ENCODE results near the gene COL6A2.
"Not testable (repeated sequence)": the region's sequence is repeated elsewhere in the genome, so short reads cannot be mapped to it uniquely, and the experiment has no call there.

The COL6A2 gene

GRCh38 chr21:46104104-46104503 lies 6.2 kb downstream of the COL6A2 start:
- H3K36me3 ChIP-seq (ENCODE audit: control insufficient read depth, insufficient read depth, low read length) = no peaks in the 10 kb centered on the region
- H3K4me1 ChIP-seq (ENCODE audit: control insufficient read depth, insufficient read depth, low read length) = no peaks in the 10 kb centered on the region
- H3K9me3 ChIP-seq (ENCODE audit: control insufficient read depth, low read length) = peaks cover 3% of the 10 kb centered on the region
- no peak overlapping the region for H3K4me3 ChIP-seq (ENCODE audit: insufficient read depth, low read depth, low read length)
- peaks cover 16% of the 10 kb centered on the region for H3K27me3 ChIP-seq (ENCODE audit: control insufficient read depth, insufficient read depth, low read length, poor library complexity, severe bottlenecking)
- H3K27ac ChIP-seq (ENCODE audit: insufficient read depth, low read depth, low read length, poor library complexity, severe bottlenecking) = no peak overlapping the region

DNA sequence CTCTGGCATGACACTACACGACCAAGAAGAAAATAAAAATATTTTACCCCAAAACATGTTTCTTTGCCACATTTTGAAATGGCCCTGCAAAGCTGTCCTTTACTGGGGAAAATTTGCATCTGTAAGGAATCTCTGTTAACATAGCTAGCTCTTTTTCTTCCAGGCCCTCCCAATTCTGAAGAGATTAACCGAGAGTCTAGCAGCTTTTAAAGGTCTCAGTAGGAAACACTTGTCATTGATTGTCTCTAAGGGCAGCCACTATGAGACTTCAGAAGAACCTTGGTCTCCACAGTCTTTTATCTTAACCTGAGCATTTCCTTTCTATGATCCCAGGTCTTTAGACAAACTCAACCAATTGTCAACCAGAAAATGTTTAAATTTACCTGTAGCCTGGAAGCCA lies 9.5 kb downstream of the COL6A2 start:
- H3K27me3 ChIP-seq (ENCODE audit: control insufficient read depth, insufficient read depth, low read length, poor library complexity, severe bottlenecking); H3K4me3 ChIP-seq (ENCODE audit: insufficient read depth, low read depth, low read length); H3K36me3 ChIP-seq (ENCODE audit: control insufficient read depth, insufficient read depth, low read length); H3K4me1 ChIP-seq (ENCODE audit: control insufficient read depth, insufficient read depth, low read length); H3K27ac ChIP-seq (ENCODE audit: insufficient read depth, low read depth, low read length, poor library complexity, severe bottlenecking); H3K9me3 ChIP-seq (ENCODE audit: control insufficient read depth, low read length): not testable (repeated sequence)
- WGBS, 2 experiments = 7 to 18% methylated on average over 2 of the region's 2 CpGs

DNA sequence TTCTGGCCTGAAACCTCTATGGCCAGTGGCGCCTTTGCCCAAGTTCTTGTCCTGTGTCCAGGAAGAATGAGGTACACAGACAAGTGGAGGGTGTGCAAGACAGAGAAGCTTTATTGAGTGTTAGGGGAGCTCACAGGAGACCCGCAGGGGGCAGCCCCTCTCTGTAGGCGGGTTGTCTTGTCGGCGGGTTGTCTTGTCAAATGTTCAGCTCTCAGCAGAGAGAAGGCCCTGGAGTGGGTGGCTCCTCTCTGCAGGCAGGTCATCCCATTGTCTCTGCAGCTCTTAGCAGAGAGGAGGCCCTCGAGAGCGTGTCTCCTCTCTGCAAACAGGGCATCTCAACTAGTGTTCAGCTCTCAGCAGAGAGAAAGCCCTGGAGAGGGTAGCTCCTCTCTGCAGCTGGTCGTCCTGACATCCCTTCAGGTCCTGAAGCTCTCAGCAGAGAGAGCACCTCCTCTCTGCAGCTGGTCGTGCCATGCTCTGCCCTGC lies 11.0 kb downstream of the COL6A2 start:
- Histone ChIP-seq H3K36me3 (ENCODE audit: control insufficient read depth, insufficient read depth, low read length) (no peaks in the 10 kb centered on the region), H3K4me3 (ENCODE audit: insufficient read depth, low read depth, low read length) (no peak overlapping the region), H3K27me3 (ENCODE audit: control insufficient read depth, insufficient read depth, low read length, poor library complexity, severe bottlenecking) (no peaks in the 10 kb centered on the region), H3K27ac (ENCODE audit: insufficient read depth, low read depth, low read length, poor library complexity, severe bottlenecking) (no peak overlapping the region), H3K9me3 (ENCODE audit: control insufficient read depth, low read length) (peaks cover 3% of the 10 kb centered on the region), H3K4me1 (ENCODE audit: control insufficient read depth, insufficient read depth, low read length) (no peaks in the 10 kb centered on the region)
- WGBS, 2 experiments = 91 to 94% methylated on average over 9 of the region's 9 CpGs

DNA sequence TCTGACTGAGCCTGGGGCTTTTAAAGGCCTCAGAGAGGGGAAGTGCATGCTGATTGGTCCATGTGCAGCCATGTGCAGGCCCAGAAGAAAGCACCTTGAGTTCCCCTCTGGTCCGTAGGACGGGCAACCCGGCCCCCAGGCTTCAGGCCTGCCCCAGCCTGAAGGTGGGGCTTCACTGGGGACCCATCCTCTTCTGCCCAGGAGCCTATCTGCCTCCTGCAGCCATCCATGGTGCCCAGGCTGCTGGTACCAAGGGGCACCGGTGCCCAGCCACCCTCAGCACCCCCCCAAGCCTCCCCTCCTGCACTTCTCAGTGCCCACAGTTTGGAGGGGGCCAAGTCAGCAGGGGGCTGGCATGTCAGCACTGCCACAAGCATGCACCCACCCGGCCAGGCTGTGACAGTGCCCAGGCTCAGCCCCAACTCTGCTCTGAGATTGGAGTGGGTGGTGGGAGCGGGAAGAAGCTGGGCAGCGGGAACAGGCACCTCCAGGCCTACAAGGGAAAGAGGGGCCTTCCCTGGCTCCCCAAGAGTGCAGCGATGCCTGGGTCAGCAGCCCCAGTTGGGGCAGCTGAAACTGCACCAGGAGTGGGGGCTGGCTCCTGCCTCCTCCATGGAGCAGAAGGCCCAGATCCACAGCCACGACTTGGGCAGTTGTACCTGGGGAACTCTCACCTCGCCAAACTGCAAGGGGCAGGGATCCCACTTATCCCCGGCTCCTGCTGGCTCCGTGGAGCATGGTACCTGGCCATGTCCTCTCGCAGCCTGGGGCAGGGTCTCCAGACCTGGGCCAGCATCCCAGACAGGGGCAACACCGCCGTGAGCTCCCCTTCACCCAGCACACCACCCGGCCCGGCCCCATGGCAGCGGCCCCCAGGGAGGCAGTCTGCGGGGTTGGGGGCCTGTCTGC lies 11.7 kb downstream of the COL6A2 start:
- H3K36me3 ChIP-seq (ENCODE audit: control insufficient read depth, insufficient read depth, low read length) = no peaks in the 10 kb centered on the region
- no peaks in the 10 kb centered on the region for H3K27me3 ChIP-seq (ENCODE audit: control insufficient read depth, insufficient read depth, low read length, poor library complexity, severe bottlenecking)
- 94% methylated on average over 19 of the region's 19 CpGs for WGBS, 2 experiments
- H3K4me3 ChIP-seq (ENCODE audit: insufficient read depth, low read depth, low read length) = no peak overlapping the region
- peaks cover 3% of the 10 kb centered on the region for H3K9me3 ChIP-seq (ENCODE audit: control insufficient read depth, low read length)
- no peak overlapping the region for H3K27ac ChIP-seq (ENCODE audit: insufficient read depth, low read depth, low read length, poor library complexity, severe bottlenecking)
- no peaks in the 10 kb centered on the region for H3K4me1 ChIP-seq (ENCODE audit: control insufficient read depth, insufficient read depth, low read length)

DNA sequence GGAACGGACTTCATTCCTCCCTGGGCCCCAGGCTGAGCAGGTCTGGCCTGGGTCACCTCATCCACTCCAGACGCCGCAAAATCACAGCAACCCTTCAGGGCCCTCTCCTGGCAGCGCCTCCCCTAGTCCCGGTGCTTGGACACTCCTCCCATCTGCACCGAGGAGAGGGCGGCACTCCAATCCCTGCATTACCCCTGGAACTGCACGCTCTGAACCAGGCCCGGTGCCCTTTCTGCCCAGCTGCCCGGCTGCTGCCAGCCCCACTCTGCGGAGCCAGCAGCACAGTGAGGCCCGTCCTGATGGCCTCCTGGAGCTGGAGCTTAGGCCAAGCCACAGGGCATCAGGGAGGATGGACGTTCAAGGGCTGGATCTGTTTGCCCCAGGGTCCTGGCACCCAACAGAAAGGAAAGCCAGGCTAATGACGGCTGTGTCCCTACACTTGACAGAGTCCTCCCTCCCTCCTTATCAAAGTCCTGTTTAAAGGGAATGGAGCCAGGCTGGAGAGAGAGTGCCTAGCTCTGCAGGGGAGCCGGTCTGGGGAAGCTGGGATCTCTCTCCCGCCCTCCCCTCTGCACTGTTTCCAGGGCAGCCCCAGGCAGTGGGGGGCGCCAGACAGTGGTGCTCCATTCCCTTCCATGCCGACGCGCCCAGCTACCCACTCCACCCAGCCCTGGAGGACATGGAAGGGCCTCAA lies 12.7 kb downstream of the COL6A2 start:
- 79 to 82% methylated on average over 20 of the region's 20 CpGs for WGBS, 2 experiments
- H3K4me3 ChIP-seq (ENCODE audit: insufficient read depth, low read depth, low read length) = no peak overlapping the region
- no peaks in the 10 kb centered on the region for H3K27me3 ChIP-seq (ENCODE audit: control insufficient read depth, insufficient read depth, low read length, poor library complexity, severe bottlenecking)
- no peaks in the 10 kb centered on the region for H3K4me1 ChIP-seq (ENCODE audit: control insufficient read depth, insufficient read depth, low read length)
- peaks cover 3% of the 10 kb centered on the region for H3K9me3 ChIP-seq (ENCODE audit: control insufficient read depth, low read length)
- no peaks in the 10 kb centered on the region for H3K36me3 ChIP-seq (ENCODE audit: control insufficient read depth, insufficient read depth, low read length)
- H3K27ac ChIP-seq (ENCODE audit: insufficient read depth, low read depth, low read length, poor library complexity, severe bottlenecking) = no peak overlapping the region

DNA sequence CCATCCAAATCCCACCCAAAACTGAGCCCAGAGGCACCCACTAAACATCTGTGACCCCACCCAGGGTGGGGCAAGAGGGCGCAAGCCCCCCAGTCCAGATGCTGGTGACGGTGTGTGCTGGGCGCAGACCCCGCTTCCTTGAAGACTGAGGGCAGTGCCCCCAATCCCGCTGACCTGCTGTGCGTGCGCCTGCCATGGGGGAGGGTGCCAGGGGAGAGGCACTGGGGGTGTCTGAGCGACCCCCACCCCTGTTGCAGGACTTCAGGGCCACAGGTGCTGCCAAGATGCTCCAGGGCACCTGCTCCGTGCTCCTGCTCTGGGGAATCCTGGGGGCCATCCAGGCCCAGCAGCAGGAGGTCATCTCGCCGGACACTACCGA lies 13.3 kb downstream of the COL6A2 start:
- Histone ChIP-seq H3K9me3 (ENCODE audit: control insufficient read depth, low read length) (peaks cover 2% of the 10 kb centered on the region), H3K4me1 (ENCODE audit: control insufficient read depth, insufficient read depth, low read length) (no peaks in the 10 kb centered on the region), H3K36me3 (ENCODE audit: control insufficient read depth, insufficient read depth, low read length) (no peaks in the 10 kb centered on the region), H3K4me3 (ENCODE audit: insufficient read depth, low read depth, low read length) (no peak overlapping the region), H3K27ac (ENCODE audit: insufficient read depth, low read depth, low read length, poor library complexity, severe bottlenecking) (no peak overlapping the region), H3K27me3 (ENCODE audit: control insufficient read depth, insufficient read depth, low read length, poor library complexity, severe bottlenecking) (no peaks in the 10 kb centered on the region)
- 93 to 94% methylated on average over 11 to 12 of the region's 12 CpGs for WGBS, 2 experiments

DNA sequence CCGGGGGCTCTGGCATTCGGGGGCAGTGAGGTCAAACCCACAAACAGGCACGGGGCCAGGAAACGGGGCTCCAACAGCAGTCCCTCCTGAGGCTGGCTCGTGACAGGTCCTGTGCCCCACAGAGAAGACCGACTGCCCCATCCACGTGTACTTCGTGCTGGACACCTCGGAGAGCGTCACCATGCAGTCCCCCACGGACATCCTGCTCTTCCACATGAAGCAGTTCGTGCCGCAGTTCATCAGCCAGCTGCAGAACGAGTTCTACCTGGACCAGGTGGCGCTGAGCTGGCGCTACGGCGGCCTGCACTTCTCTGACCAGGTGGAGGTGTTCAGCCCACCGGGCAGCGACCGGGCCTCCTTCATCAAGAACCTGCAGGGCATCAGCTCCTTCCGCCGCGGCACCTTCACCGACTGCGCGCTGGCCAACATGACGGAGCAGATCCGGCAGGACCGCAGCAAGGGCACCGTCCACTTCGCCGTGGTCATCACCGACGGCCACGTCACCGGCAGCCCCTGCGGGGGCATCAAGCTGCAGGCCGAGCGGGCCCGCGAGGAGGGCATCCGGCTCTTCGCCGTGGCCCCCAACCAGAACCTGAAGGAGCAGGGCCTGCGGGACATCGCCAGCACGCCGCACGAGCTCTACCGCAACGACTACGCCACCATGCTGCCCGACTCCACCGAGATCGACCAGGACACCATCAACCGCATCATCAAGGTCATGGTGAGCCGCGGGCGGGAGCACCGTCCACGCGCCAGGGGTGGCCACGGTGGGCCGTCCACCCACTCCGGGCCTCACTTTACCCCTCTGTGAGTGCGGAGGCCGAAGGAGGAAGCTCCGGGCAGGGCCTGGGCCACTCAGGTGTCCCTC lies 14.2 kb downstream of the COL6A2 start:
- H3K4me1 ChIP-seq (ENCODE audit: control insufficient read depth, insufficient read depth, low read length) = no peaks in the 10 kb centered on the region
- WGBS, 2 experiments = 95 to 96% methylated on average over 69 of the region's 69 CpGs
- H3K9me3 ChIP-seq (ENCODE audit: control insufficient read depth, low read length) = no peaks in the 10 kb centered on the region
- H3K4me3 ChIP-seq (ENCODE audit: insufficient read depth, low read depth, low read length) = no peak overlapping the region
- H3K27me3 ChIP-seq (ENCODE audit: control insufficient read depth, insufficient read depth, low read length, poor library complexity, severe bottlenecking) = no peaks in the 10 kb centered on the region
- no peak overlapping the region for H3K27ac ChIP-seq (ENCODE audit: insufficient read depth, low read depth, low read length, poor library complexity, severe bottlenecking)
- no peaks in the 10 kb centered on the region for H3K36me3 ChIP-seq (ENCODE audit: control insufficient read depth, insufficient read depth, low read length)

GRCh38 chr21:46112725-46113215 lies 14.9 kb downstream of the COL6A2 start:
- Histone ChIP-seq H3K27me3 (ENCODE audit: control insufficient read depth, insufficient read depth, low read length, poor library complexity, severe bottlenecking) (no peaks in the 10 kb centered on the region), H3K4me1 (ENCODE audit: control insufficient read depth, insufficient read depth, low read length) (no peaks in the 10 kb centered on the region), H3K27ac (ENCODE audit: insufficient read depth, low read depth, low read length, poor library complexity, severe bottlenecking) (no peak overlapping the region), H3K36me3 (ENCODE audit: control insufficient read depth, insufficient read depth, low read length) (no peaks in the 10 kb centered on the region), H3K4me3 (ENCODE audit: insufficient read depth, low read depth, low read length) (no peak overlapping the region), H3K9me3 (ENCODE audit: control insufficient read depth, low read length) (no peaks in the 10 kb centered on the region)
- WGBS, 2 experiments = 94 to 95% methylated on average over 20 of the region's 20 CpGs

DNA sequence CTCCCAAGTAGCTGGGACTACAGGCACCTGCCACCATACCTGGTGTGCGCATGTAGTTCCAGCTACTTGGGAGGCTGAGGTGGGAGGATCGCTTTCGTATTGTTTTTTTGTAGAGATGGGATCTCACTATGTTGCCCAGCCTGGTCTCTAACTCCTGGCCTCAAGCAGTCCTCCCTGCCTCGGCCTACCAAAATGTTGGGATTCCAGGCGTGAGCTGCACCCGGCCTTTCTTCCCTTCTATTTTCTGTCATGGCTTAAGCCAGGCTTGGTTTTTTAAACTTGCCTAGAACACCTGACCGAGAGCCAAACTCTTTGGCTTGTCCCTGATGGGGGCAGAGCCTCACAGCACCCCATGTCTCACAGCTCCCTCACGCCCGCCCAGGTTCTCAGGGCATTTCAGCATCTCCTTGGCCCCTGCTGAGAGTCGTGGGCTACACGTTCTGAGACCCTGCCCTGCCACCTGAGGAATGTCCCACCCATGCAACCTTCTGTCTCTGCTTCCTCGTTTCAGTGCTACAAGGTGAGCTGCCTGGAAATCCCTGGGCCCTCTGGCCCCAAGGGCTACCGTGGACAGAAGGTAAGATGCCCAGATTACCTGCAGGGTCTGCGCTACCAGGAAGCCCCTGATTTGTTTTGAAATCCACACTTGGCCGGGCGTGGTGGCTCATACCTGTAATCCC lies 15.7 kb downstream of the COL6A2 start:
- no peaks in the 10 kb centered on the region for H3K36me3 ChIP-seq (ENCODE audit: control insufficient read depth, insufficient read depth, low read length)
- no peak overlapping the region for H3K4me3 ChIP-seq (ENCODE audit: insufficient read depth, low read depth, low read length)

More for the DNA sequence above, 15.7 kb downstream of the COL6A2 start:
- Histone ChIP-seq H3K27me3 (ENCODE audit: control insufficient read depth, insufficient read depth, low read length, poor library complexity, severe bottlenecking) (no peaks in the 10 kb centered on the region), H3K27ac (ENCODE audit: insufficient read depth, low read depth, low read length, poor library complexity, severe bottlenecking) (no peak overlapping the region), H3K4me1 (ENCODE audit: control insufficient read depth, insufficient read depth, low read length) (no peaks in the 10 kb centered on the region), H3K9me3 (ENCODE audit: control insufficient read depth, low read length) (no peaks in the 10 kb centered on the region)
- 93 to 94% methylated on average over 16 of the region's 16 CpGs for WGBS, 2 experiments

Measured in ectodermal cell (in vitro differentiated cells).